ENCODE data around the gene MT1G.
"Not testable (repeated sequence)": the region's sequence is repeated elsewhere in the genome, so short reads cannot be mapped to it uniquely, and the experiment has no call there.

MT1G gene

DNA sequence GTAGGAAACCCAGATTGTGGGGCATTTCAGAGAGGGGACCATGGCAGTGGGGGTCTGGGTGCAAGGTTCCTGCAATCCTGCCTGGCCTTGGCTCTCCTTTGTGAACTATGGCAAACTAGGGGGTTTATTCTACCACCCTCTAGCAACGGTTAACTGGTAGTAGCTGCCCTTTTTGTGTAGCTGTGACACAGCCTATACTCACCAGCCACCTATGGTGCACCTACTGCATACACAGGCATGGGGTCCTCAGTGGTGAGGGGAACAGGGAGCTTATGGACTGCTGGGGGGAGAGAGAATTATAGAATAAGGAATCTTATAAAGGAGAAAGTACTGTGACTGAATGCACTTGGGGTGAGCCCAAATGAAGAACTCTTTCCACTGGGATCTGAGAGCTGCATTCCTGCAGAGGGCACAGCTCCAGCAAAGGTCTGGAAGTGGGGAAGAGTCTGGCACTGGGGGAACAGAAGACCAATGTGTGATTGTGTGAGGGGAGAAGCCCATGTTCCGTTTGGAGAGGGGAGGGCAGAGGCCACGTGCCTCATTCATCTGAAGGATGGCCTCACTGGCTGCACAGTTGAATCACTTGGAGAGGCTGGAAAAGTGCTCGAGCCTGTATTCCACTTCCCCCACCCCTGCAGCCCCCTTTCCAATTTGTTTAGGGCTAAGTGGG, 16.5 kb upstream of the MT1G start:
- no peak for DNase-seq

DNA sequence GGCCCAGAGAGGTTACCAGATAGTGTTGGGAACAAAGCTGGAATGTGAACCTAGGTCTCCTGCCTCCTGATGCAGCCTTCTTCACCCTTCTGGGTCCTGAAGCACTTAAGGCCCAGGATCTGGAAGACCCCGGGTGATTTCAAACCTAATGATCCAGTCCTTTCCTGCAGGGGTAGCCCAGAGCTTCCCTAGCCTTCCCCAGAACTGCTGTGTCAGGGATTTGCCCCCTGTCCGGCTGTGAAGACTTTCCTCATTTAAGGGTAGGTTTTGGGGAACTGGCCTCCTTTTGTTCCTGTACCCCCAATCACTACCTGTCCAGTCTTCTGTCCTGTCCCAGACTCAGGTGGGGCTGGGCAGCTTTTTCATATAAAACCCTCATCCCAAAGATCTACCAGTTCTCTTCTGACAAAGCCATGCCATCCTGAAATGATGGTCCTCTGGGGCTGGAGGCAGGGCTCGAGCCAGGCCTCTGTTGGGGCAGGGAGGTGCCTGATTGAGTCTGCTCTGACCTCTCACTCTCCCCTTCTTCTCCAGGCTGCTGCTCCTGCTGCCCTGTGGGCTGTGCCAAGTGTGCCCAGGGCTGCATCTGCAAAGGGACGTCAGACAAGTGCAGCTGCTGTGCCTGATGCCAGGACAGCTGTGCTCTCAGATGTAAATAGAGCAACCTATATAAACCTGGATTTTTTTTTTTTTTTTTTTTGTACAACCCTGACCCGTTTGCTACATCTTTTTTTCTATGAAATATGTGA, 15.7 kb upstream of the MT1G start:
- DNase-seq, result no peak

DNA sequence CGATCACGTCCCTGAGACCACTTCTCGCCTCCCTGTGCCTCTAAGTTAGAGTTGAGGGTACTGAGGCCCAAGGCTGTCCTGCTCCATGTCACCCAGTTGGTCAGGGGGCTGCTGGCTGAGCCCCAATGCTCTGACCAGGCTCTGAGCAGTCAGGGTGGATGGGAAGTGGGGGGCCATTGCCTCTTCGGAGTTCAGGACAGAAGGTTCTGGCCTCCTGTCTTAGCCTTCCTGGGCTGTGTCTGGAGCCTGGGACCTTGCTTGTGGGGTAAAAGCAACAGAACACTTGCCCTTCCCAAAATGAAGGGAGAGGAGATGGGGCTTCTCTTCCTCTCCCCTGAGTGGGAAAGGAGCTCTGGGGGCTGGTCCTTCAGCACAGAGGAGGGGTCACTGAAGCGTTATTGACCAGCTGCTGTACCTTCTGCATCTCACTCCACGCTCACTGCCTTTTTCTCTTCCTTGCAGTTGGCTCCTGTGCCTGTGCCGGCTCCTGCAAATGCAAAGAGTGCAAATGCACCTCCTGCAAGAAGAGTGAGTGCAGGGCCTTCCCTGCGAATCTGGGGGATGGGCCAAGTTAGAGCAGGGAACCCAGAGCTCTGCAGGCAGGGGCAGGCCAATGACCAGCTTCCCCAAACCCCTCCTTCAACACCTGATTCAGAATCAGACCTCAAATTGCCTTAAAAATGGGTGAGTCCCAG, 15.0 kb upstream of the MT1G start:
- no peak for DNase-seq

DNA sequence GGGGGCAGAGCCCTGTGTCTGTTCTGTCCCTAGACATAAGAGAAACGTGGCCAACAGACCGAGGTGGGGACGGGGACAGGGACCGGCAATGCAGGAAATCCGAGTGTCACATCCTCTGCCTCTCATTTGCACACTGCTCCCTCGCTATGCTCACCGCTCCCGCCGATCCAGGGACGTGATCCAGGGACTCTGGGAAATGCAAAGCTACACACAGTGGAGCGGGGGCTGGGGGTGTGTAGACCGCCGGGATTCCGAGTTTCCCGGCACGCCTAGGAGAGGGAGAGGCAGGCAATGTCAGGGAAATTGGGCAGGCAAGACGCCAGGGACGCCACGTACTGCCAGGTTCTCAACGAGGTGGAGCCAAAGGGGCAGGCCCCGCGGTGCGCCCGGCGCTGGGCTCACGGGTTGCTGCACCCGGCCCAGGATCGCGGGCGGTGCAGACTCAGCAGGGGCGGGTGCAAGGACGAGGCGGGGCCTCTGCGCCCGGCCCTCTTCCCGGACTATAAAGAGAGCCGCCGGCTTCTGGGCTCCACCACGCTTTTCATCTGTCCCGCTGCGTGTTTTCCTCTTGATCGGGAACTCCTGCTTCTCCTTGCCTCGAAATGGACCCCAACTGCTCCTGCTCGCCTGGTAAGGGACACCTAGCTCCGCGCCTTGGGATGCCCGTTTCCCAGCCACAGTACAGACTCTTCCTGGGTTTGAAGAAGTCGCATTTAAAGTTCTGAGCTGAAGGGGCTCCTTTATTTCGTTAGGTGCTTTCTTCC, 14.3 kb upstream of the MT1G start, which contains the start of gene MT1X:
MT1X (plus strand) TSS at position 532 of the 764 bp plus-strand sequence; CDS start at position 603, 71 bp downstream.
- peak; percentile 87 for DNase-seq

DNA sequence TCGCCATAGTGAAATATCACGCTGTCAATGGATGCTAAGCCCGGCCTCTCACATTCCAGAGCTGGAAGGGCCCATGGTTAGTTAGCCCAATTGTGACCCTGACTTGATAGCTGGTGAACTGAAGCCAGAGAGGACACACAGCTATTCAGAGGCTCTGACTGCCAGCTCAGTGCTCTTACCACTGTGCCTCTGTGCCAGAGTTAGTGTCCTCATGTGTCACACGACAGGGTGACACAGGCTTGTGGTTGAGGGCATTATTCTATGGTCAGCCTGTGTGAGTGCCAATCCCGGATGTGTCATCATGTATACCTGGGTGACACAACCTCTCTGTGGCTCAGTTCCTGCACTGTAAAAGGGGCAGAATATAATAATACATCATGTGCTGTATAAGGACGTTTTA, 12.0 kb upstream of the MT1G start:
- peak; percentile 65 for DNase-seq

DNA sequence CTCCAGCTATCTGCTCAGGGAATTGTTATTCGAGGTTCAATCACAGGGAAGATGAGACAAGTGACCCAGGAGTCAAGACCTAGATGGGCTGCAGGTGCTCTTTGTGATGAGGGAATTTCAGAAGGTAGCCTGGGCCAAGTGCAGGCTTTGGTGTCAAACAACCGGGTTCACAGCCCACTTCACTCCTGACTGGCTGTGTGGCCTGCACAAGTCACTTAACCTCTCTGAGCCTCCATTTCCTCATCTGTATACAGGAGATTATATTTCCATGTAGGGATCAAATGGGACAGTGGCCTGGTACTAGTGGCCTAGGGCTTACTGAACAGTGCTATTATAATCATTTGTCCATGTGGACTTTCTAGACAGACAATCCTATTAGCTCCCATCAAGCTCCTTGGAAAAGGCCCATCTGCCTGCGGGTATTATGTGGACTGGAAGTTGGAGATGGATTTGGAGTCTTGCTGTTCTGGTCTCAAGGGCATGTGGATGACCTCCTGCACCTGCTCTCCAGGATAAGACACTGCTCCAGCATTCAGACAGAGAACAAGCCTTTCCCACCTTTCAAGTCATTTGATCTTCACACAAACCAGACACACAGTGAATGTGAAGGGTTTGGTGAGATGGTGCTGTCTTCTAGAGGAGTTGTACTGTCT, 11.3 kb upstream of the MT1G start:
- no peak for DNase-seq

DNA sequence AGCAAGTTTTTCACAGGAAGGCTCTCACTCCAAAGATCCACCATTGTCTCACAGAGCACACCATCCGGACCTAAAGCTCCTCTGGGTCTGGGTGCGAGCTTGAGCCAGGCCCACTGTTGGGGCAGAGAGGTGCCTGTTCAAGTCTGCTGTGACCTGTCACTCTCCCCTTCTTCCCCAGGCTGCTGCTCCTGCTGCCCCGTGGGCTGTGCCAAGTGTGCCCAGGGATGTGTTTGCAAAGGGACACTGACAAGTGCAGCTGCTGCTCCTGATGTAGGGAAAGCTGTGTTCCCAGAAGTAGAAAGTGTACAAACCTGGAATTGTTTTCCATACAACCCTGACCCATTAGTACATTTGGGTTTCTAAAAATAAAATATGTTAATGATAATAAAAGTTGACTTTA, 9.6 kb upstream of the MT1G start:
- no peak for DNase-seq

DNA sequence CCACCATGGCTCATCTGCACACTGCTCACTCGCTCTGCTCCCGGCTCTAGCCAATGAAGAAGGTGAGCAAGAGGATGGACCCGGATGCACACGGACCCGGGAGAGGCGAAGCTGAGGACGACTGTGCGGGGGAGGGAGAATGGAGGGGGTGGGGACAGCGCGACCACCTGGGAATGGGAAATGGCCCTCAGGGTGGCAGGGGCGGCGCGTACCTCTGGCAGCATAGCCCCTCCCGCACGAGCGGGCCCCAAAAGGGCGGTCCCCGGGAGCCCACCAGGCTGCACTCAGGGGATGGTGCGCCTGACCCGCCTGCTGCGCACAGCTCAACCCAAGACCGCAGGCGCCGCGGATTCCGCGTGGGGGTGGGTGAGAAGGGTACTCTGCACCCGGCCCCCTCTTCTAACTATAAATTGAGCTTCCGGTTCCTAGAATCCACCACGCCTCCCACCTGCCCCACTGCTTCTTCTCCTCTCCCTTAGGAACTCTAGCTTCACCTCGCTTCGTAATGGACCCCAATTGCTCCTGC, 7.9 kb upstream of the MT1G start:
- DNase-seq, result no peak

DNA sequence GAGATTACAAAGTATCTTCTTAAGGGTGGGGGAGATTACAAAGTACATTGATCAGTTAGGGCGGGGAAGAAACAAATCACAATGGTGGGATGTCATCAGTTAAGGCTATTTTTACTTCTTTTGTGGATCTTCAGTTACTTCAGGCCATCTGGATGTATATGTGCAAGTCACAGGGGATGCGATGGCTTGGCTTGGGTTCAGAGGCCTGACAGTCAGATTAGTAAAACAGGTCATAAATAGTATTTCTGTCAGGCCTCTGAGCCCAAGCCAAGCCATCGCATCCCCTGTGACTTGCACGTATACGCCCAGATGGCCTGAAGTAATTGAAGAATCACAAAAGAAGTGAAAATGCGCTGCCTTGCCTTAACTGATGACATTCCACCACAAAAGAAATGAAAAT, 6.7 kb upstream of the MT1G start:
- DNase-seq, result not testable (repeated sequence)

DNA sequence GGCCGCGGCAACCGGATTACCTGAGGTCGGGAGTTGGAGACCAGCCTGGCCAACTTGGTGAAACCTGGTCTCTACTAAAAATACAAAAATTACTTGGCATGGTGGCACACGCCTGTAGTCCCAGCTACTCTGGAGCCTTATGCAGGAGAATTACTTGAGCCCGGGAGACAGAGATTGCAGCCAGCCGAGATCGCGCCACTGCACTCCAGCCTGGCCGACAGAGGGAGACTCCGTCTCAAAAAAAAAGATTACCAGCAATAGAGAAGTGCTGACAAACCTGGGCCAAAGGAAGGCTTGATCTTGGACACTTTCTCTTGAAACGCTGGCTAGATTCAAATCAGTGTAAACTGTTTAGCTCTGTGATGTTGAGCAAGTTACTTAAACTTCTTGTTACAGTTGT, 6.1 kb upstream of the MT1G start:
- DNase-seq, result peak; percentile 58

DNA sequence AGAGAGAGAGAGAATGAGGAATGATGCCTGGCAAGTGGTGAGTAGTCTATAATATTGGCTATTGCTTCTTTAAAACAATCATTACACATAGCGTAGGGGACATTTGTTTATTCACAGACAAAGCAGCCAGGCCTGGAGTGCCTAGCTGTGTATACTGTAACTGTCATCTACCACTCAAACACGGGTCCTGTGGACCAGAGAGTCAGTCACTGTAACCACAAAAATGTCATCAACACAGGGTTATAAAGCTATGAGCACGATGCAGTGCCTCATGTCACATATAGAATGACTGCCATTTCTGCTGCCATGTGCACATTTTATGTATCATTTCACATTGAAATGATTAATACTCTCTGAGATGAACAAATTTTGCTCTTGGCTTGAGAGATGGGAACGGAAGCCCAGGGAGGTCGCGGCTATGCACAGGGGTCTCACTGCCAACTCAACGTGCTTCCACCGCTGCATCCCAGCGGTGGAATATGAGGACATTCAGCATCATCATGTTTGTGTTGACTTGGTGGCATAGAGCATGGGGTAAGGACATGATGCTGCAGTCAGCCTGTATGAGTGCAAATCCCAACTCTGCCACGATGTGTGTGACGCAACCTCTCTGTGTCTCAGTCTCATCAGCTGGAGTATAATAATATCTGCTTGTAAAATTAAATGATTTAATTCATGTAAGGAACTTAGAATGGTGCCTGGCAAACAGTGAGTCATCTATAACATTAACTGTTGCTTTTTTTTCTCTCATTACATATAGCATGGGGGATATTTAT, 5.1 kb upstream of the MT1G start:
- DNase-seq, result peak; percentile 25

DNA sequence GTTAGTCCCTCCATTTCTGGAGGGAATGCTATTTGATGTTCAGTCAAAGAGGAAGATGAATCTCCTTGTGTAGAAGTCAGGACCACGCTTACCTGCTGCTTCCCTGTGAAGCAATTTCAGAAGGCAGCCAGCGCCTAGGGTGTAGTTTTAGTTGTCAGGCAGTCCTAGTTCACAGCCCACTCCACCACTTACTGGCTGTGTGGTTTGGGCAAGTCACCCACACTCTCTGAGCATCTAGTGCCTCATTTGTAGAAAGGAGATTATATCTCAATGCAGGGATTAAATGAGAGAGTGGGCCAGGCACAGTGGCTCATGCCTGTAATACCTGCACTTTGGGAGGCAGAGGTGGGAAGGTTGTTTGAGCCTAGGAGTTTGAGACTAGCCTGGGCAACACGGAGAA, 4.3 kb upstream of the MT1G start:
- not testable (repeated sequence) for DNase-seq

DNA sequence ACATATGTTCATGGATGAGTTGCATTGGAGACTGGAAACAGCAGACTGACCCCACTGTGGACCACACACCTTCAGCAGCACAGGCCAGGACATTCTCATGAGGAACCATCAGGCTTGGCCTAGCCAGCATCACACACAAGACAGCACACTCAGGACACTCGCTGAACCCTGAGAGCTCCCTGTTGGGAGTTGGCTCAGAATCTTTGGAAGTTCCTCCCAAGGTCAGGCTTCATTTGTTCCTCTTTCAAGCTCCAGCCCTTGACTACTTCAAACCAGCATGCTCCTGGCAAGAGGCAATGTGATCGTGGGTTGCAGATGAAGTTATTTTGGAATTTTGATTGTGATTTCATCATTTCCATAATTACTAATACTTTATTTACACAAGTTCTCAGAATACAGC, 3.8 kb upstream of the MT1G start:
- DNase-seq, result peak; percentile 20

DNA sequence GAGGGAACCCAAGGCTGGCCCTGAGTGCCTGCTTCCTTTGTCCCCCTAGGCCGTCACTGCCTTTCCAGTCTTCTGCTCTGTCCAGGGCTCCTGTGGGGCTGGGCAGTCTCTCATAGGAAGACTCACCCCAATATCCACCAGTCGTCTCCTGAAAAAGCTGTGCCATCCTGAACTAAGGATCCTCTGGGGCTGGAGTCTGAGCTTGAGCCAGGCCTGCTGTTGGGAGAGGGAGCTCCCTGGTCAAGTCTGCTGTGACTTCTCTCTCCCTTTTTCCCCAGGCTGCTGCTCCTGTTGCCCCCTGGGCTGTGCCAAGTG, 2.7 kb upstream of the MT1G start:
- DNase-seq, result no peak

DNA sequence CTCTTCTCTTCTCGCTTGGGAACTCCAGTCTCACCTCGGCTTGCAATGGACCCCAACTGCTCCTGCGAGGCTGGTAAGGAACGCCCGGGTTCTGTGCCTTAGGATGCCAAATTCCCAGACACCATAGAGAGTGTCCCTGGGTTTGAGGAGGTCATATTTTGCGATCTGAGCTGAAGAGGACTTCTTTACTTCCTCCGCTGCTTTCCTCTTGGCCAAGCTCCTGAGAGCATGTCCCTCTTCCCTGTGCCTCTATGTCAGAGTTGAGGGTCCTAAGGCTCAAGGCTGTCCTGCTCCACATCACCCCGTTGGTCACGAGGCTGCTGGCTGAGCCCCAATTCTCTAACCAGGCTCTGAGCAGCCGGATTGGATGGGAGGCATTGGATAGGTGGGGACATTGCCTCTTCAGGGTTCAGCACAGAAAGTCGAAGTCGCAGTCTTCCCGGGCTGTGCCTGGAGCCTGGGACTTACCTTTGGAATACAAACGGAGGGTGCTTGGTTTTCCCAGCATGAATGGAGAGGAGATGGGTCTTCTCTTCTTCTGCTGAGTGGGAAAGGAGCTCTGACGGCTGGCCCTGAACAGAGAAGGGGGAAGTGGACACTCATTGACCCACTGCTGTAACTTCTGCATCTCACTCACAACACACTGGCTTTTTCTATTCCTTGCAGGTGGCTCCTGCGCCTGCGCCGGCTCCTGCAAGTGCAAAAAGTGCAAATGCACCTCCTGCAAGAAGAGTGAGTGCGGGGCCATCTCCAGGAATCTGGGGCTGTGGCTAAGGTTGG, 2.2 kb upstream of the MT1G start:
- DNase-seq, result peak; percentile 29

DNA sequence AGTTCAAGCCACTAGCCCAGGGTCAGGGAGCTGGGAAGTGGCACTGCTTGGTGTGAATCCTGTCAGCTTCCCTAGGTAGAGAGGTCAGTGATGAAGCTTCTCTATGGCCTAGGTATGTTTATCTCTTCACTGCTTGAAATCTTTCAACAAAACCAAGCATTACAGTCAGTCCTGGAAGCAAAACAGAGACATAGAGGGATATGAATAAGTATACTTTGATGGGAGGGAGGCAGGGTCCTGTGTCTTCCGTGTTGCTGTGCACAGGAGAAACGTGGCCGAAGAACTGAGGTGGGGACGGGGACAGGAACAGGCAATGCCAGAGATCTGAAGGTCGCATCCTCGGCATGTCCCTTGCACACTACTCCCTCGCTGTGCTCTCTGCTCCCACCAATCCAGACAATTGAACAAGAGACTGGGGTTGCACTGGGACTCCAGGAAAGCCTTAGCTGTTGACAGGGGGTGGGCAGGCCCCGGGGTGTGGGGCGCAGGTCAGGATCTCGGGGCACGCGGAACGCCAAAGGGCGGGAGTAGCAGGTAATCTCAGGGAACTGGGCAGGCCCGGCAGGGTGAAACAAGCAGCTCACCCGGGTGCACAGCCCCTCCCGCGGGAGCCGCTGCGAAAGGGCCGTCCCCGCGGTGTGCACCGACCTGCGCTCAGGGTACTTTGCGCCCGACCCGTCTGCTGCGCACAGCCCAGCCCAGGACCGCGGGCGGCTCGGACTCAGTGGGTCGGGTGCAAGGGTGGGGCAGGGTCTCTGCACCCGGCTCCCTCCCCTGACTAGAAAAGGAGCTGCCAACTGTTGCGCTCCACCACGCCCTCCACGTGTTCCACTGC, 1.4 kb upstream of the MT1G start, which contains the start of gene MT1H:
MT1H (plus strand) TSS at position 810 of the 835 bp plus-strand sequence. CDS start 71 bp downstream, outside the sequence.
- DNase-seq, result peak; percentile 20

DNA sequence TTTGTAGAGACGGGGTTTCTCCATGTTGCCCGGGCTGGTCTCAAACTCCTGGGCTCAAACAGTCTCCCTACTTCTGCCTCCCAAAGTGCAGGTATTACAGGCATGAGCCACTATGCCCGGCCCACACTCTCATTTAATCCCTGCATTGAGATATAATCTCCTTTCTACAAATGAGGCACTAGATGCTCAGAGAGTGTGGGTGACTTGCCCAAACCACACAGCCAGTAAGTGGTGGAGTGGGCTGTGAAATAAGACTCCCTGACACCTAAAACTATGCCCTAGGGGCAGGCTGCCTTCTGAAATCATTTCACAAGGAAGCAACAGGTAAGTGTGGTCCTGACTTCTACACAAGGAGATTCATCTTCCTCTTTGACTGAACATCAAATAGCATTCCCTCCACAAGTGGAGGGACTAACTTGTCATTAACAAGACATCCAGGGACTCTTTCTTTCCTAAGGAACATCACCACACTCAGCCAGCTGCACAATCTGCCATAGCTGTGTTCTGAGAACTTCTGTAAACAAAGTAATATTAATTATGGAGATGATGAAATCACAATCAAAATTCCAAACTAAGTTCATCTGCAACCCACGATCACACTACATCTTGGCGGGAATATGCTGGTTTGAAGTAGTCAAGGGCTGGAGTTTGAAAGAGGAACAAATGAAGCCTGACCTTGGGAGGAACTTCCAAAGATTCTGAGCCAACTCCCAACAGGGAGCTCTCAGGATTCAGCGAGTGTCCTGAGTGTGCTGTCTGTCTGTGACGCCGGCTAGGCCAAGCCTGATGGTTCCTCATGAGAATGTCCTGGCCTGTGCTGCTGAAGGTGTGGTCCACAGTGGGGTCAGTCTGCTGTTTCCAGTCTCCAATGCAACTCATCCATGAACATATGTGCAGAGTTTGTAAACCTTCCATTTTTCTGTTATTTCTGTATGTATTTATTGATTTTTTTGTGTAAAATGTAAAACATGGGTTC, 2.3 kb downstream of the MT1G start:
- DNase-seq, result not testable (repeated sequence)

DNA sequence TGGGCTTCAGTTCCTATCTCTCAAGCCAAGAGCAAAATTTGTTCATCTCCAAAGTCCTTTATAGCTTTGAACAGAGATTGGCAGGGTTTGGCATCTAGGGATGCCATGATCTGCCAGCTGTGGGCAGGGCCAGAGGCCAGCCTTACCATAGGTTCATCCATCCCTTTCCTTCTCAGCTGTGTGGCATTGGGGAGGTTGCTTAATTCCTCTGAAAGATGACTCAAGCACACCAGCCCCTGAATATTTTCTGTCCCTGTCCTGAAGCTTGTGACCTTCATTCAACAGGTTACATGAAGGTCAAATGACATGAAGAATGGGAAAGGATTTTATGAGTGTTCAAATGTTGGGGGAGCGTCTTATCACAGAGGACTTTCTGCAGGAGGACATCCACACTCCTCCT, 3.4 kb downstream of the MT1G start:
- no peak for DNase-seq

Measured in MV-4-11 (cell line).